Activated CD8-positive, alpha-beta memory T cell treated with anti-CD3 and anti-CD28 coated beads for 36 hours (primary cell): ENCODE results near the gene PDYN. TPM values are rescaled to one million over a fixed set of nuclear protein-coding genes. Genes with fewer than 3 reads are reported as not detected.

Experiments
- CTCF ChIA-PET: fragments of 350-600 bp; sonication (Branson Sonifier 250); formaldehyde crosslinking; loops from one replicate; lab custom pipeline; 2021; ENCODE audit warnings: antibody characterized with exemption; lab: Charles Lee
- POLR2A ChIA-PET: fragments of 350-600 bp; sonication (Branson Sonifier 250); formaldehyde crosslinking; loops from one replicate; lab custom pipeline; 2021; ENCODE audit warnings: antibody characterized with exemption; lab: Charles Lee
- total RNA-seq, 2 experiments: library from RNA; stranded (reverse); gene quantifications; one replicate each; pipeline ENCODE4 v1.2.3, GENCODE V29; 2021

The PDYN gene
- total RNA-seq, 2 experiments from 2014 or later: not detected

DNA sequence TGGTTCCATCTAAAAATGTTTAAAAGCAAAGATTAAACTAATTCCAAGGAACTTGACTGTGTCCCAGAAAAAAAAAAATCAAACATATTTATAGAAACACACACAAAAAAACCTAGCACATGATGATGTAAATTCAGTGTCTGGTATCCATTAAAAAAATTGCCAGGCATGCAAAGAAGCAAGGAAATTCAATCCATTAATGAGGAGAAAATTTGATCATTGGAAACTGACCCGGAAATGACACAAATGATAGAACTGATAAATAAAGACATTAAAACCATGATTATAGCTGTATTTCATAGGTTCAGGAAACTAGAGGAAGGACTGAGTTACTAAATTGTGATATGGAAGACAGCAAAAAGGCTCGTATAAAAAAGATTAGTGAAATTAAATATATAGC is 34.7 kb downstream of the PDYN start:
- POLR2A ChIA-PET: no interaction called here
- CTCF ChIA-PET: no interaction called here

DNA sequence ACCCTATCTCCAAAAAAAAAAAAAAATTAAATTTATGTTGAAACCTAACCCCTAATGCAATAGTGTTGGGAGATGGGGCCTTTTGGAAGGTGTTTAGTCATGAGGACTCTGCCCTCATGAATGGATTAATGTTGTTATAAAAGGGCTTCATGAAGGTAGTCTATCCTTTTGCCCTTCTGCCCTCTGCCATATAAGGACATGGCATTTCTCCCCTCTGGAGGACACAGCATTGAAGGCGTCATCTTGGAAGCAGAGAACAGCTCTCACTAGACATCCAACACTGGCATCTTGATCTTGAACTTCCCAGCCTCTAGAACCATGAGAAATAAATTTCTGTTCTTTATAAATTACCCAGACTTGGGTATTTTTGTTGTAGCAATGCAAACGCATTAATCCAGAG is 35.4 kb downstream of the PDYN start:
- ChIA-PET CTCF (no interaction called here), POLR2A (no interaction called here)

DNA sequence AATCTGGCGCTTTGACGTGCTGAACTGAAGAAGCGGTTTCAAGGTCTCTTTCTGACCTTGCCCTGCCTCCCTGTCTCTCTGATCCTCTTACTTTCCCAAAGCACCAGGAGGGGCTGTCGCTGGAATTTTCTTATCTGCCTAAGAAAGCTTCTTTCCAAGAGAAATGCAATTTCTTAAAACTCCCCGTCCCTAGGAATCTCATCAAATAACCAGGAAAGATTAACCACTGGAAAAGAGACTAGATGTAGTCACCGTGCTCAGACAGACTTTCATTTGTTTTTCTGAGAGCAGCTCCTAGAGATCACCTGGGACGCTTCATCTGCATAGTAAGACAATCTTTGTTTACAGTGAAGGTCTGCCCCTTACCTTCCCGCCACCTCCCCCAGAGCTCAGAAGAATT is 38.6 kb downstream of the PDYN start:
- ChIA-PET POLR2A (no interaction called here), CTCF (no interaction called here)

DNA sequence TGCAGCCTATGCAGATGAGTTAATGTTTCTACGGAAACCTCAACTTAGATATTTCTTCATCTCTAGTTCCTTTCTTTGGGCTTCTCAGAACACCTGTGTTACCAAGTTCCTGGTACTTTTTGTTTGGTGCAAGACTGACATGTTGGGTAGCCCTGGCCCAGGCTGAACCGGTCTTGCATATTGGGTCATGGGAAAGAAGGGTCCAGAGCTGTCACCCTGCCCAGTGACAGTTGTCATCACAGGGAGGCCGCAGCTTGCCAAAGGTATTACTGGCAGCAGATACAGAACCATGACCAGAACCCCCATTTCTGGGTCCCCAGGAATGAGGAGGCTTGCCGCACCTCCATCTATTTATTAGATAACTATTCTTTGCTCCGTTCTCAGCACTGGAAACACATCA is 40.2 kb downstream of the PDYN start:
- ChIA-PET CTCF (interaction anchor here (1.0 kb wide), 1 partner anchor 11 kb away, joined by 3 read pairs; no protein-coding TSS in a partner anchor), POLR2A (no interaction called here)

DNA sequence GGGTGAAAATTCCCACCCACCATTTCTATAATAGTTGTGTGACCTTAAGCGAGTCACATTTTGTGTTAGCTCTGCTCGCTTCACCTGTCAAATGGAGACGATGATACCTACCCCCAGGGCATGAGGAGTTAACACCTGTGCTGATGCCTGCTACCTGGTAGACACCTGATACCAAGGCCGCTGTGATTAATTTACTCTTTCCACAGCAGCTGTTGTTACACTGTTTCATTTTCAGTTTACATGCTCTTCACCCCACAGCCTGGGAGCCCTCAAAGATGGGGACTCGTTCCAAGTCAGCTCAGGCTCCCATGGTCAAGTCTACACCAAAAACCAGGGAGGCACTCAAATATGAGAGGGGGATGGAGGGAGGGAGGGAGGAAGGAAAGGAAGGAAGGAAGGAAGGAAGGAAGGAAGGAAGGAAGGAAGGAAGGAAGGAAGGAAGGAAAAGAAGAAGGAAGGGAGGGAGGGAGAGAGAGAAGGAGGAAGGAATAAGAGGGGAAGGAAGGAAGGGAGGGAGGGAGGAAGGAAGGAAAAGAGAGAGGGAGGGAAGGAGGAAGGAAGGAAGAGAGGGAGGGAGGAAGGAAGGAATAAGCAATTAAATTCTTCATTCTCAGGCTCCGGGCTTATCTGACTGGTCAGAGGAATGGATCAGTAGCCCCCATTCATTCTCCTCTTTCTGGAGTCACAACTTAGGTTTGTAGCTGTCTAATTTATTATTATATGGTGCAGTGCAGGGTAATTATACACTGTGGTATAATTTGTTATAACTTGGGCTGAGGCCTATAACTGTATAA is 40.9 kb downstream of the PDYN start:
- CTCF ChIA-PET: interaction anchor here (1.3 kb wide), 1 partner anchor 220 kb away, joined by 4 read pairs; no protein-coding TSS in a partner anchor
- POLR2A ChIA-PET: no interaction called here

DNA sequence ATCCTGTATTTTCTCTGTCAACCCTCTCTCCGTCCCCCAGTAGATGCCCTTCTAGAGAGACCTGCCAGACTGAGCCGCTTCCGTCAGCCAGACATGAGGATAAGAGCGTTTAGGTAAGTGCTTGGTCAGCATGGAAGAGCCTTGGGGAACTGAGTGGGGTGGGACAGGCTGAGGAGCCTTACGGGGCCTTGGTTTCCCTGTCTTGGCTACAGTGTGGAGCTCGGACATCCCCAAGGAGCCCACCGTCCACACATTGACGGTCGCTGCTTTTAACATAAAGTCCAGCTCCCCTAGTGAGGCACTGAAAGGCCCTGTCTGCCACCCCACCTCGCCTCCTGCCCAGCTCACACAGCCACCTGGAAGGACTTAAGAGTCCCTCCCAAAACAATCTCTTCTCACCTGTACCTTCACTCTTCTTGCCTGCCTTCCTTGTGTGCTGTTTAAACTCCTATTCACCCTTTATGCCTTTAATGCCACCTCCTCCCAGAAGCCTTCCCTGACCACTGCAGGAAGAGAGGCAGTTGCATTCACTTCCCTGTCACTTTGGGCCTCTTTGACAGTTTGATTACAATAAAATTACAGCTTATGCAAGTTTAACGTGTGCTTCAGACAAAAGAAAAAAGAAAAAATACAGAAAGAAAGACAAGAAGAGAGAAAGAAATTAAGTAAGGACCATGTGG is 42.3 kb downstream of the PDYN start:
- ChIA-PET POLR2A (no interaction called here), CTCF (interaction anchor here (1.3 kb wide), 1 partner anchor 221 kb away, joined by 4 read pairs; no protein-coding TSS in a partner anchor)

DNA sequence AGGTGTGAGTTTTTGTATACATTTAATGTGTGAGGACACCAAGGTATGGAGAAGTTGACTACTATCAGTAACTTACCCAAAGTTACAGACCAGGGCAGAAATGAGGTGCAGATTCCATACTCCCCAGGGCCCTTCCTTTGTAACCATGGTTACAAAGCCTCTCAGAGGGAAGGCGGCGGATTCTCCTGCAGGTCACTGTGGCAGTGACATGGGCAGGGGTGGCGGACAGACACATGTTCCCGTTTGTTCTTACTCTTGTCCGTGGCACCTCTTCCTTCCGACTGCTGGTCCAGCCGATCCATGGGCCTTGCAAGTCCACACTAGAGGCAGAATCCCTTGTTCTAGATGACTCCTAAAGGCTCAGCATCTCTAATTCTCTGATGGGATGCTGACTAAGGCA is 43.0 kb downstream of the PDYN start:
- ChIA-PET CTCF (no interaction called here), POLR2A (no interaction called here)

DNA sequence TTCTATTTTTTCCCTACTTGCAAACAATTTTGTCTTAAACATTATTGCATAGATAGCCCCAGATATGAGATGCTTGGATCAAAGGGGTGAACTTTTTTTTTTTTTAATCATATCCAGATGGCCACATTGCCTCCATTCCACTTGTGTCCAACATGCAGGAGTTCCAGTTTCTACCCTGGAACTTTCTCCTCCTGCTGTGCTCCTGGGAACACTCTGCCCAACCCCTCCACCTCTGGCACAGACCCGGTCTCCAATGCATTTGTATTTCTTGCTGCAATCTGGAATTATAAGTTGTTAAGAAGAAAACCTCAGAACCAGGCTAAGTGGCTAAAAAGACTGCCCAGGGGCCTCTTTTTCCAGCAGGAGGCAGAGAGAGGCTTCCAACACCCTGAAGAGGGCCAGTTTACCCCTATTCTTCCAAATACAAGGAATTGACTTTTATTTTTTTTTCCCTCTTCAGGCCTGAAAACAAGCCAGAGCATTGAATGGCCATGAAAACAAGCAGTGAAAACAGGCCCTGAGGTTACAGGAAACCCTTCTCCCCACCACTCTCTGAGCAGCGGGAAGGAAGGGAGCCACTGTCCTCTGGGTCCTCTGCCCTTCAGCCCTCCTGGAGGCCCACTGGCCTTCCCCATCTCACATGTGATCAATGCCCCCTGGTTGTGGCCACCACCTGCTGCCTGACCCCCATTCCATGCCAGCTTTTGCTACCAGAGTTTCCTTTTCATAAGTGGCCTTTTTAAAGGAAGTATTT is 44.3 kb downstream of the PDYN start:
- POLR2A ChIA-PET: no interaction called here
- CTCF ChIA-PET: no interaction called here

DNA sequence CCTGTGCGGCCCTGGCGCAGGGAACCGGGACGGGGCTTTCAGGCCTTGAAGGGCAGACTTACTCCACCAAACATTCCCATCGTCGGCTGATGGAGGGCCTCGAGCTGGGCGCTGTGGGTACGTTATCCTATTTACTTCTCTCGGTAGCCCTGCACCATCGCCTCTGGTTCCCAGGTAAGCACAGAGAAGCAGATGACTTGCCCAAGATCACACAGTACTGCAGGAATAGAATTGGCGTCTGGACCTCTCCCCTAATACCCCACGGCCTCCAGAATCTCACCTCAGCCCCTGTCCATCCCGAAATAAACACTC is 46.4 kb downstream of the PDYN start:
- ChIA-PET POLR2A (no interaction called here), CTCF (no interaction called here)

DNA sequence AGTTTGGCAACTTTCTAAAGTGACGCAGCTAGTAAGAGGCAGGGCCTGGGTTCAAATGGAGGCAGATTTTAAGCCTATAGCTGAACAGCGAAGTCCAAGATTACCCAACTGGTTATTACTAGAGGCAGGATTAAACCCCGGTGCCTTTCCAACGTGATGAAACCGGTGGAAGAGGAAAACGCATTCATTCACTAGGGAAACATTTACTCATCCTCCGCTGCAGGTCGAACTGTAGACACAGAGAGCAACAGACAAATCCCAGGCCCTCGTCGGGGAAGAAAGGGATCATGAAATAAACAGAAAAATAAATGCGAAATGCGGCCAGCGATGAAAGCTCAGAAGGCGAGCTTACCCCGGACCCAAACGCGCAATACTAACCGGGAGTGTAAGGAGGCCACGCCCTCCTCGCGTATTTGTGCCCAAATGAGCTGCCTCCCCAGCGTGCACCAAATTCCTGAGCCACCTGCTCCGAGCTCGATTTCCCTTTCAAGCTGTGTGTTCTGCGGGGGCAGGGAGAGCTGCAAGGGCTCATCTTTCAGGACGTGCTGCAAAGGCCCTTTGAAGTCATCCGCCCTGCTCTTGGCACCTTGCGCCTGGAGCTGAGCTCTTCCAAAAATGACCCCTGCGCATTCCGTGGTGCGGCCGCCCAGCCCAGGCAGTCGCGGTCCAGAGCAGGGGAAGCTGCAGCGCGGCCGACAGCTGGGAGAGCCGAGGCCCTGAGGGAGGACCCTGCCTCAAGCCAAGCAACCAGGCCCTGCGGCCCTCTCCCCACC is 46.9 kb downstream of the PDYN start:
- ChIA-PET POLR2A (no interaction called here), CTCF (no interaction called here)

DNA sequence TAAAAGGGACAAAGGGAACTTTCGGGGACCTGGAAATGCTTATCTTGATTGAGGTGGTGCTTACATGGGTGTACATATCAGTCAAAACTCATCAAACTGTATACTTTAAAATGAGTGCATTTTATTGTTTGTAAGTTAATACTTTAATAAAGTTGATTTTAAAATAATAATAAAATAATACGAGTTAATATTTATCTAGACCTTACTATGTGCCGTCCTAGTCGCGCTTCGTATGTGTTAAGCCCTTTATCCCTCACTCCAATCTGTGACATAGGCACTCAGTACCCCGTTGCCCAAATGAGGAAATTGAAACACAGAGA is 47.5 kb downstream of the PDYN start:
- ChIA-PET CTCF (no interaction called here), POLR2A (no interaction called here)

DNA sequence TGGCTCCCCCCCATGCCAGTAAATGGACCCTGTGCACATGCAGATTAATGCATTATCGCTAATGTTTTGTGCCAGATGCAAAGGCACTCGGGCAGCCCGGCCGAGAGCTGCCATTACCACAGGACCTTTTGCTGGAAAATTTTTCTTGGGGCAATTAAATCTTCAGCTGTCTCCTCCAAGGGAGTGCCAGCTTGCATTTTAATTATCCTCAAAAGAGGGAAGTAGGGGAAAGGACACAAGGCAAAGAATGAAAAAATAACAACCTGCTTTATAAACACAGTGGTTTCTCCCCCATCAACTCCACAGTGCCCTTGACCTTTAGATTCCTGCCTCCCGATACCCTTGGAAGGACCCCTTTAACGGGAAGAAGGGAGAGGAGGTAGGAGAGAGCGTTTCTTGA is 48.2 kb downstream of the PDYN start:
- POLR2A ChIA-PET: no interaction called here
- CTCF ChIA-PET: no interaction called here

DNA sequence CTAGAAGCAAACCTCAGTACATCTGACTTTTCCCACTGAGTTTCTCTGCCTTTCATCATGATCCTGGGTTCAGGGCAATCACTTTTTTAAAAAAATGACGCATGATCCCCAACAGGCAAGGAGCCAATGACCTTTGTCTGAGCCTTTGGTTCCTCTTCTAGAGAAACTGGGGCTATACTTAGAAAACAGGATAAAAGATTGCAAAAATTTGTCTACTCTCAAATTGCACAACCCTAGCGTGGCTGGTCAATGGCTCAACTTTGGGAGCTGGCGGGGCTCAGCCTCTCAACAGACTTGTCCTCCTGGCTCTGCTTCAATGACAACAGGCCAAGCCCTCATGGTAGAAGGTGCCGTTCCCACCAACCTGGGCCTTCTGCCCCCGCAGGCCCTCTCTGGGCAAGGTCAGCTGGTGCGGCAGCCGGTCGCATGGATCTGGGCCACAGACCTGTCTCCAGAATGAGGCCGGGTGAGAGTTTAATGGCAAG is 48.7 kb downstream of the PDYN start:
- ChIA-PET CTCF (no interaction called here), POLR2A (no interaction called here)

DNA sequence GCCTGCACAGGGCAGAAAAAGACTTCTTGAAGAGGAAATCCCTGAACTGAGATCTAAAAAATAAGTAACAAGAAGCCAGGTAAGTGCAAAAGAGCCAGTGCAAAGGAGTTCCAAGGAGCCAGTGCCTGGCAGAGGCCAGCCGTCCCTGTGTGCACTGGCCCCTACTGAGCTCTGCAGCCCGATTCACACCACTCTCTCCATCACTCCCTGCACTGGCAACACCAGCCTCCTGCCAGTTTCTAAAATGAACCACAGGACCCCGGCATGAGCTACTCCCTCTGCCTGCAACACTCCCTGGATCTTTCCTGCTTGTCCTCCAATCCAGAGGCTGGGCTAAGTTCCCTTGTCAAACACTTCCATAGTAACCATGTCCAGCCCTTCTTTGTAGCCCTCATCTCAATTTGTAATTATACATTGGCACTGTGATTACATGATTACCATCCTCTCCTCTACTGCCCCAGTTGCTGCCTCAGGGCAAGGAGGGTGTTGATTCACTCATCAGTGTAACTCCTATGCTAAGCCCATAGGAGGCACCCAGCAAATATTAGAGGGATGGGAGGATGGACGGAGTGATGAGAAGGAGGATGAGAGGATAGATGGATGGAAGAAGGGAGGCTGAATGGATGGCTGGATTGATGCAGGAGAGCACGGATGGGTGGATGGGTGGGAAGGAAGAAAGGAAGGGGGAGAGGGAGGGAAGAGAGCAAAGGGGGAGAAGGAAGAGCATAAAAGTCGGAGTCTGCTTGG is 49.3 kb downstream of the PDYN start:
- CTCF ChIA-PET: no interaction called here
- POLR2A ChIA-PET: no interaction called here

DNA sequence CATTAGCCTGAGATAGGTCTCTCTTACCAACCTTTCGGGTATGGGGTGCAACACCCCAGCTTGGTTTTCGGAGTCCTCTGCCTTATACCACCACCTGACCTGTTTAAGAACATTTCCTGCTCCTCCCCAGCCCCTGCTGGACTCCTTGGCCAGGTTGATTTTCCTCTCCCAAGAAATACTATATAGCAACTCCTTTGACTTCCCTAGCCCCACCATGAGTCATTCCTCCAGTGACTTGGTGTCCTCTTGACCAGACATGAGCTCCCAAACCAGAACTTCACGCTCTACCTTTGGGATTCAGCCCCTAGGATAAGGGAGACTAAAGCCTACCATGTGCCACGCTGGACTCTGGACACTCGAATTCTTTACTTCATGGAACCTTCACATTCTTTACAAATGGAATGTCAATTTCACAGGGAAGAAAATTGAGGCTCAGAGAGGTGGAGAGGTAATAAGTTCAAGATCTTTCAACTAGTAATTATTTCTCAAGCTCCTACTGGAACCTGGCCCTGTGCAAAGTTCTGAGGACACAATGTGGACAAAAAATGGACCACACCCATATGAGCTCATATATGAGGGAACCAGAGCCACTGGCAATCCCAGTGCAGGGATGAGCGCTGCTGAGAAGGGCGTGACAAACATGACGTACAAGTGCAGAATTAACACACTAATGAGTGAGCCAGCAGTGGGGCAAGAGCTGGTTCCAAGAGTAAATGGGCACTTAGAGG is 50.4 kb downstream of the PDYN start:
- CTCF ChIA-PET: no interaction called here
- POLR2A ChIA-PET: no interaction called here

DNA sequence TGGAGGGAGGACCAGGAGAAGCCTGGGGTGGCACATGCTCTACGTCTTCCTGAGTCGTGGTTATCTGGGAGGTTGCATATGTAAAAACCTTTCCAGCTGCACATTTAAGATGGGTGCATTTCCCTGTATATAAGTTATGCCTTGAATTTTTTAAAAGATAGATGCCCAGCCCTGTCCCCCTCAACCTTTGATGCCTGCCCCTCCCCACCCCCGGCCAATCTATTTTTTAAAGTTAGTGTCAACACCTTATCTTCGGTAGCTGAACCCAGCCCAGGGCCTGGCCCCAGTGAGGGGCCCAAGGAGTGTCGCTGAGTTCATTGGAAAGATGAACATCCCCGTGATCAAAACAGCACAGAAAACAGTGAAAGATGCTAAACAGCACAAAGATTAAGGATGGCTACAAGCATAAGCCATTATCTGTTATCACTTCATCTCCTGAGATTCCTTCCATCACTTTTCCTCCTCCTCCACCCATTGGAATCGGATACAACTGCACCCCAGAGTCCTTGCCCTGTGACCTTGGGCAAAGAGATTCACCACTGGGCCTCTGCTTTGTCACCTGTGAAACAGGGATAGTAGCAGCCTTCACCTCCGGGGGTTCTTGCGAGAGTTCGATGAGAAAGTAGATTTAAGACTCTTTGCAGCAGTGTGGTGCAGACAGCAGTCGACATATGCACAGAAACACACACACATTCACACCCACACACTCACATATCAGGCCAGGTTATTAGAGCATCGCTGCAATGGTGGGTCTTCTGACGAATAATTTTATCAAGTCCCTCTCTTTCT is 51.2 kb downstream of the PDYN start:
- CTCF ChIA-PET: interaction anchor here (0.6 kb wide), 1 partner anchor 250 kb away, joined by 3 read pairs; no protein-coding TSS in a partner anchor
- POLR2A ChIA-PET: no interaction called here

DNA sequence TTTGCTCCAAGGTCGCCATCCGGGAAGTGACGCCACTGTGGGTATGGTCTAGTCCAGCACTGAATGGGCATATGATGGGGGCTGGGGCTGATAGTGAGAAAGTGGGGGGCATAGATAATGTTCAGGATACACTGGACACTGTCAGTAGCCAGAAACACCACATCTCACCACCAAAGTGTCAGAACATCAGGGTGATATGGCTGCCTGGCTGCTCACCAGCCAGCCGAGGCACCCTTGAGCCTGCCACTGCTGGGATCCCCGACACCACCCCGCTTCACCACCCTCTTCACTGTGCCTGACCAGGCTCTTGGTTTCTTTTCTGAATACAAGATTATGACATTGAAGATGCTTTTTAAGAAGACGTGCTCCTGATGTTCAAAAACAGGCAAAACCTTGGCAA is 51.8 kb downstream of the PDYN start:
- POLR2A ChIA-PET: no interaction called here
- CTCF ChIA-PET: no interaction called here

DNA sequence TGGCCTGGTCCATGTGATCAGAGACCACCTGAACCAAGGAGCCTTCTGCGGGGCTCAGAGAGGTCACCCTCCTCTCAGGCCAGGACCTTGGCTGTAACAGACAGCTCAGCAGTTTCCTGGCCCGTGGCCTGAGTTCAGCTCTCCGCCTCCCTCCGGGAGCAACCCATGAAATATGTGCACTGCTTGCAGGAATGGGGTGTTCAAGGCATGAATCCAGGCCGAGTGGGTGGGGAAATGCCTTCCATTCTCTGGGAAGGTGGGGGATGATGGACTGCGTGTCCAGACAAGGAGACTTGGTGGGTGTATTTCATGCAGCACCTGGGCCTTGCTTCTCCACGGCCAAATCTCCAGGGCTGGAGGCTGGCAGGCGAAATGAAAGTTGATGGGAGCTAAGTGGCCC is 52.6 kb downstream of the PDYN start:
- ChIA-PET CTCF (no interaction called here), POLR2A (no interaction called here)
